HepG2 (cell line): ENCODE measurements around the gene DSC3. TPM values are rescaled to one million over a fixed set of nuclear protein-coding genes. Genes with fewer than 3 reads are reported as not detected.
A peak's percentile ranks its signal among the peaks of the same experiment; 100 is the strongest.

Experiments
- ATAC-seq: fragments of 200-7000 bp; cut with Tn5 transposase; 3 replicates; pipeline ENCODE4 v1.9.1; 2020; ENCODE audit warnings: mild to moderate bottlenecking, moderate library complexity
- BruUV-seq: library from RNA; stranded (reverse); fragments of 400-500 nt; replicated peaks from 2 replicates; lab custom pipeline; 2021; lab: Mats Ljungman, UMichigan
- CTCF ChIA-PET: fragments of 300-600 bp; formaldehyde crosslinking; extraction: SDS; loops from one replicate; lab custom pipeline; 2021; ENCODE audit warnings: low total read pairs, inconsistent platforms, low intra/inter-chr PET ratio; lab: Yijun Ruan, JAX
- POLR2A ChIA-PET: fragments of 350-600 bp; sonication (Branson Sonifier 250); formaldehyde crosslinking; loops from one replicate; lab custom pipeline; 2020; ENCODE audit warnings: antibody characterized with exemption, inconsistent platforms; lab: Yijun Ruan, JAX
- DNase-seq: peaks from one replicate; pipeline ENCODE4 v3.0.0-alpha.2; 2015; ENCODE audit warnings: low spot score
- FAIRE-seq: peaks from 3 replicates; lab custom pipeline; 2011; peaks lifted over from hg19 to GRCh38; lab: Jason Lieb, UNC
- H2AFZ ChIP-seq: one replicate; pipeline ENCODE4 v1.6.1; 2011; ENCODE audit warnings: low read length, inconsistent platforms
- H3K27ac ChIP-seq: fragments of 300-600 bp; 3 replicates; pipeline ENCODE4 v1.8.0; 2011; ENCODE audit warnings: mixed run types, mild to moderate bottlenecking, mixed read lengths, low read length, inconsistent platforms; ENCODE audit not compliant: insufficient read depth; ENCODE audit errors: extremely low read length
- H3K27me3 ChIP-seq, 2 experiments: fragments of 200-600 bp in 1 of 2; 2 replicates in 1 of 2; 3 replicates in 1 of 2; pipeline versions ENCODE4 v1.6.0 to v1.8.0; 2011; ENCODE audit warnings: low read length in 2 of 2, mild to moderate bottlenecking in 2 of 2, moderate library complexity in 2 of 2, inconsistent platforms in 1 of 2; ENCODE audit not compliant: insufficient read depth in 2 of 2, control insufficient read depth in 1 of 2
- H3K36me3 ChIP-seq, 2 experiments: fragments of 200-600 bp in 1 of 2; replicated peaks in 1 of 2; 2 replicates in 1 of 2; 3 replicates in 1 of 2; pipeline versions ENCODE4 v1.5.1 to v1.8.0; 2011; ENCODE audit warnings: low read length in 2 of 2, inconsistent platforms in 1 of 2; ENCODE audit not compliant: insufficient read depth in 2 of 2, control insufficient read depth in 1 of 2
- H3K4me1 ChIP-seq: 2 replicates; pipeline ENCODE4 v1.5.1; 2012; ENCODE audit warnings: low read length, inconsistent platforms; ENCODE audit not compliant: insufficient read depth
- H3K4me2 ChIP-seq: 2 replicates; pipeline ENCODE4 v1.6.0; 2011; ENCODE audit warnings: low read depth, low read length, inconsistent platforms
- H3K4me3 ChIP-seq, 3 experiments: fragments of 200-600 bp in 1 of 3; sonication (generic), shearing (Covaris generic) in 1 of 3; replicated peaks in 1 of 3; 2 replicates each; pipeline ENCODE4 v1.5.1; 2011 to 2016; ENCODE audit warnings: low read length in 3 of 3, inconsistent platforms in 2 of 3, low read depth in 2 of 3, mild to moderate bottlenecking in 2 of 3, control low read depth in 1 of 3, mixed read lengths in 1 of 3; ENCODE audit not compliant: insufficient read depth in 1 of 3
- H3K79me2 ChIP-seq: one replicate; pipeline ENCODE4 v1.6.1; 2011; ENCODE audit warnings: low read length, inconsistent platforms; ENCODE audit not compliant: insufficient read depth
- H3K9ac ChIP-seq: 2 replicates; pipeline ENCODE4 v1.6.0; 2011; ENCODE audit warnings: mild to moderate bottlenecking, low read depth, low read length, inconsistent platforms; ENCODE audit not compliant: insufficient read depth
- H3K9me3 ChIP-seq: 2 replicates; pipeline ENCODE4 v1.5.1; 2012; ENCODE audit warnings: mild to moderate bottlenecking, low read length
- H4K20me1 ChIP-seq: 2 replicates; pipeline ENCODE4 v1.6.0; 2011; ENCODE audit warnings: inconsistent platforms, mild to moderate bottlenecking, low read length, moderate library complexity; ENCODE audit not compliant: insufficient read depth
- CBFB ChIP-seq: sonication (generic); formaldehyde crosslinking; IDR thresholded peaks from 2 replicates; pipeline ENCODE4 v1.4.0; 2020; ENCODE audit warnings: missing genetic modification reagents
- CCDC6 ChIP-seq: sonication (generic); formaldehyde crosslinking; IDR thresholded peaks from 2 replicates; pipeline ENCODE4 v1.8.1; 2022; ENCODE audit warnings: mild to moderate bottlenecking, missing genetic modification reagents, moderate library complexity
- MAFF ChIP-seq: IDR thresholded peaks from 2 replicates; pipeline ENCODE4 v1.6.1; 2011; ENCODE audit warnings: low read depth, low read length, improper control_type of control experiment
- MAFK ChIP-seq, 2 experiments: IDR thresholded peaks in 1 of 2; conservative IDR thresholded peaks in 1 of 2; 2 replicates each; pipeline ENCODE4 v1.6.1; 2011; ENCODE audit warnings: improper control_type of control experiment in 2 of 2, low read length in 2 of 2
- MED1 ChIP-seq: sonication (generic); formaldehyde crosslinking; IDR thresholded peaks from 2 replicates; pipeline ENCODE4 v1.4.0; 2020; ENCODE audit warnings: missing genetic modification reagents
- RBFOX2 ChIP-seq: fragments of 200-400 bp; formaldehyde crosslinking; IDR thresholded peaks from 2 replicates; pipeline ENCODE4 v1.6.1; 2017; ENCODE audit warnings: low read depth, mild to moderate bottlenecking, low read length
- ZFY ChIP-seq: sonication (generic); formaldehyde crosslinking; IDR thresholded peaks from 2 replicates; pipeline ENCODE4 v1.4.0; 2020; ENCODE audit warnings: missing genetic modification reagents
- ZNF878 ChIP-seq: sonication (generic); formaldehyde crosslinking; IDR thresholded peaks from 2 replicates; pipeline ENCODE4 v1.8.1; 2023; ENCODE audit warnings: mild to moderate bottlenecking, missing genetic modification reagents, moderate library complexity
- WGBS: methylation state at CpG from one replicate; pipeline ENCODE4 v1.1.6; 2017; ENCODE audit warnings: low lambda C conversion rate; 5-methylcytosine and 5-hydroxymethylcytosine counted together
- in situ Hi-C: cut with HindIII; loops from 2 replicates; pipeline ENCODE4 v1.10.0; 2017; ENCODE audit warnings: low pct_unique_long_range_greater_than_20kb; ENCODE audit not compliant: extremely low pct_ligation_motif_present
- intact Hi-C: fragments of 100-400 bp; cut with micrococcal nuclease; formaldehyde crosslinking; loops from one replicate; pipeline ENCODE4 v1.10.0; 2022; ENCODE audit not compliant: unreplicated experiment
- polyA plus RNA-seq, 8 experiments: library from polyadenylated mRNA; depleted of rRNA in 3 of 8; stranded (reverse) in 7 of 8; unstranded in 1 of 8; fragments of >200 nt; fragmentation: Illumina TruSeq in 4 of 8; extraction: Trizol in 4 of 8; gene quantifications; 2 replicates each; pipeline versions ENCODE4 v1.2.1 to v1.2.3, GENCODE V29; 2011 to 2016; ENCODE audit warnings: low read depth in 4 of 8, missing spikeins in 1 of 8, mixed read lengths in 1 of 8; ENCODE audit not compliant: insufficient read depth in 1 of 8
- total RNA-seq, 5 experiments: library from RNA; depleted of rRNA; stranded (reverse); fragments of >200 nt; fragmentation: Illumina TruSeq; extraction: Trizol; gene quantifications; 2 replicates each; pipeline ENCODE4 v1.2.3, GENCODE V29; 2016; ENCODE audit warnings: low read depth in 1 of 5
- TF ChIP-seq, protein P1 (sequence below): sonication (generic); formaldehyde crosslinking; IDR thresholded peaks from 2 replicates; pipeline ENCODE4 v1.5.1; 2020; ENCODE audit warnings: missing genetic modification reagents, mild to moderate bottlenecking, borderline replicate concordance
- TF ChIP-seq, protein P2 (sequence below): IDR thresholded peaks from 2 replicates; pipeline ENCODE4 v1.6.1; 2016; ENCODE audit warnings: control low read depth
- TF ChIP-seq, protein P3 (sequence below): sonication (generic); formaldehyde crosslinking; IDR thresholded peaks from 2 replicates; pipeline ENCODE4; 2020; ENCODE audit warnings: missing genetic modification reagents, mild to moderate bottlenecking, borderline replicate concordance

DSC3 gene
- total and polyA plus RNA-seq, 2 of the 13 experiments (the other 11 are each of a cell fraction or from before 2014, with no cell fraction given) = 0.05 to 0.38 TPM

DNA sequence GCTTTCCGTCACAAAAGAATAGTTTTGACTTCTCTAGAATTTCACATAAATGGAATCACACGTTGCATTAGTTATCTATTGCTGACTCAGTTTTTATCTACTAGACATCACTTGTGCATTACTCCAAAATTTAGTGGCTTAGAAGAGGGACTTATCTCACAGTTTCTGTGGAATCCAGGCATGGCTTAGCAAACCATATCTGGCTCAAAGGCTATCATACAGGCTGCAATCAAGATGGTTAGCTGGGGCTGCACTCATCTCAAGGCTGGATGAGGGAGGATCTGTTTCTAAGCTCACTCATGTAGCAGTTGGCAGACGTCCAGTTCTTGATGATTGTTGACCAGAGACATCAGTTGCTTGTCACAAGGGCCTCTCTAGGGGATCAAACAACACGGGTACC is 6.6 kb upstream of the DSC3 start:
- Histone ChIP-seq H3K4me3 (no peak overlapping the region), H3K79me2 (no peaks in the 10 kb centered on the region), H3K36me3 (no peaks in the 10 kb centered on the region), H3K9ac (no peak overlapping the region), H3K9me3 (no peaks in the 10 kb centered on the region), H4K20me1 (no peaks in the 10 kb centered on the region), H3K4me1 (peaks cover 8% of the 10 kb centered on the region), H3K27me3 (peaks cover 0 to 1% of the 10 kb centered on the region in 2 experiments; a peak in 3 of 5 replicates), H3K4me2 (no peak overlapping the region), H3K27ac (no peak overlapping the region), H2AFZ (no peak overlapping the region)
- BruUV-seq = no TSS peak
- FAIRE-seq = no peak
- intact Hi-C loops (loop anchor here (10.0 kb wide), 1 partner anchor 56 kb away; the partner anchor contains the start of gene DSC2), in situ Hi-C loops (no loop called here)
- no peak for ATAC-seq
- ChIA-PET POLR2A (no interaction called here), CTCF (no interaction called here)
- 46% methylated on average over 4 of the region's 4 CpGs for WGBS
- no peak for DNase-seq
- no peak for TF ChIP-seq RBFOX2
- TF ChIP-seq MAFF = peak; percentile 52
- TF ChIP-seq MAFK (conservative IDR thresholded peaks at IDR 0.05 in 1 of 2, IDR thresholded peaks at IDR 0.05 in 1 of 2; ENCODE audit: low read length in 2 of 2) = peak; percentile 37 to 73; a peak in 3 of 4 replicates

DNA sequence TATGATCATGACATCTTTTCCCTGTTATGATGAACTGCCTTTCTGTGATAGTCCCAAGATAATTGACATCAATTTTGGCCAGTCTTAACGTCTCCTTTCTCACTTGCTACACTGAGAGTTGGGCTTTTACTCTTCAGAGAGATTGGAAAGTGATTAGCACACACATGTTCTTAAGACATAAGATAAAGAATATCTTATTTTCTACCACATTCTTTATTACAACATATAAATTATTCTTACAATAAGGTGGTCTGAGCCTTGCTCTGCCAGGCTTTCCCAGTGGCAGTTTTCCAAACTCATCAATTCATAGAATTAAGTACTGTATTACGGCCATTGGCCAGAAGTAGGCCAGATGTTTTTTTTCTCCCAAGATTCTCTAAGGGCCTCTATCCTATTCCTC is 5.7 kb upstream of the DSC3 start:
- CTCF ChIA-PET = no interaction called here
- no peaks in the 10 kb centered on the region for H3K79me2 ChIP-seq
- intact Hi-C loops = loop anchor here (10.0 kb wide), 1 partner anchor 57 kb away; the partner anchor contains the start of gene DSC2
- peaks cover 11% of the 10 kb centered on the region for H3K4me1 ChIP-seq
- H3K27ac ChIP-seq = no peak overlapping the region
- H4K20me1 ChIP-seq = no peaks in the 10 kb centered on the region
- H3K4me2 ChIP-seq = no peak overlapping the region
- no peak for ATAC-seq
- no peak for TF ChIP-seq CCDC6 (CRISPR knock-in tag)
- TF ChIP-seq CBFB = no peak
- TF ChIP-seq, protein P1, sequence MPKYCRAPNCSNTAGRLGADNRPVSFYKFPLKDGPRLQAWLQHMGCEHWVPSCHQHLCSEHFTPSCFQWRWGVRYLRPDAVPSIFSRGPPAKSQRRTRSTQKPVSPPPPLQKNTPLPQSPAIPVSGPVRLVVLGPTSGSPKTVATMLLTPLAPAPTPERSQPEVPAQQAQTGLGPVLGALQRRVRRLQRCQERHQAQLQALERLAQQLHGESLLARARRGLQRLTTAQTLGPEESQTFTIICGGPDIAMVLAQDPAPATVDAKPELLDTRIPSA = no peak
- TF ChIP-seq, protein P2, sequence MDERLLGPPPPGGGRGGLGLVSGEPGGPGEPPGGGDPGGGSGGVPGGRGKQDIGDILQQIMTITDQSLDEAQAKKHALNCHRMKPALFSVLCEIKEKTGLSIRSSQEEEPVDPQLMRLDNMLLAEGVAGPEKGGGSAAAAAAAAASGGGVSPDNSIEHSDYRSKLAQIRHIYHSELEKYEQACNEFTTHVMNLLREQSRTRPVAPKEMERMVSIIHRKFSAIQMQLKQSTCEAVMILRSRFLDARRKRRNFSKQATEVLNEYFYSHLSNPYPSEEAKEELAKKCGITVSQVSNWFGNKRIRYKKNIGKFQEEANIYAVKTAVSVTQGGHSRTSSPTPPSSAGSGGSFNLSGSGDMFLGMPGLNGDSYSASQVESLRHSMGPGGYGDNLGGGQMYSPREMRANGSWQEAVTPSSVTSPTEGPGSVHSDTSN (CRISPR knock-in tag) = no peak
- TF ChIP-seq ZFY (CRISPR knock-in tag) = no peak
- TF ChIP-seq, protein P3, sequence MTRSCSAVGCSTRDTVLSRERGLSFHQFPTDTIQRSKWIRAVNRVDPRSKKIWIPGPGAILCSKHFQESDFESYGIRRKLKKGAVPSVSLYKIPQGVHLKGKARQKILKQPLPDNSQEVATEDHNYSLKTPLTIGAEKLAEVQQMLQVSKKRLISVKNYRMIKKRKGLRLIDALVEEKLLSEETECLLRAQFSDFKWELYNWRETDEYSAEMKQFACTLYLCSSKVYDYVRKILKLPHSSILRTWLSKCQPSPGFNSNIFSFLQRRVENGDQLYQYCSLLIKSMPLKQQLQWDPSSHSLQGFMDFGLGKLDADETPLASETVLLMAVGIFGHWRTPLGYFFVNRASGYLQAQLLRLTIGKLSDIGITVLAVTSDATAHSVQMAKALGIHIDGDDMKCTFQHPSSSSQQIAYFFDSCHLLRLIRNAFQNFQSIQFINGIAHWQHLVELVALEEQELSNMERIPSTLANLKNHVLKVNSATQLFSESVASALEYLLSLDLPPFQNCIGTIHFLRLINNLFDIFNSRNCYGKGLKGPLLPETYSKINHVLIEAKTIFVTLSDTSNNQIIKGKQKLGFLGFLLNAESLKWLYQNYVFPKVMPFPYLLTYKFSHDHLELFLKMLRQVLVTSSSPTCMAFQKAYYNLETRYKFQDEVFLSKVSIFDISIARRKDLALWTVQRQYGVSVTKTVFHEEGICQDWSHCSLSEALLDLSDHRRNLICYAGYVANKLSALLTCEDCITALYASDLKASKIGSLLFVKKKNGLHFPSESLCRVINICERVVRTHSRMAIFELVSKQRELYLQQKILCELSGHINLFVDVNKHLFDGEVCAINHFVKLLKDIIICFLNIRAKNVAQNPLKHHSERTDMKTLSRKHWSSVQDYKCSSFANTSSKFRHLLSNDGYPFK (CRISPR knock-in tag) = no peak
- TF ChIP-seq ZNF878 (CRISPR knock-in tag) = no peak
- TF ChIP-seq MED1 = no peak
- H3K36me3 ChIP-seq = no peaks in the 10 kb centered on the region
- in situ Hi-C loops = no loop called here
- POLR2A ChIA-PET = no interaction called here
- BruUV-seq = no TSS peak
- no peak for DNase-seq
- H3K27me3 ChIP-seq = peaks cover 0 to 11% of the 10 kb centered on the region in 2 experiments; a peak in 3 of 5 replicates
- no peak overlapping the region for H3K9ac ChIP-seq
- FAIRE-seq = no peak
- no peak overlapping the region for H3K4me3 ChIP-seq
- 43% methylated on average over 2 of the region's 2 CpGs for WGBS
- H3K9me3 ChIP-seq = no peaks in the 10 kb centered on the region
- no peak overlapping the region for H2AFZ ChIP-seq
